CD4-positive, alpha-beta T cell (primary cell): Measurements from ENCODE around the gene PRR5L. TPM values are rescaled to one million over a fixed set of nuclear protein-coding genes. Genes with fewer than 3 reads are reported as not detected.

Source experiments
- ATAC-seq: fragments of 200-7000 bp; cut with Tn5 transposase; one replicate; pipeline ENCODE4 v1.10.0; 2022; ENCODE audit warnings: mild to moderate bottlenecking; ENCODE audit not compliant: poor library complexity
- CTCF ChIA-PET: fragments of 350-600 bp; sonication (Branson Sonifier 250); formaldehyde crosslinking; loops from one replicate; lab custom pipeline; 2021; ENCODE audit warnings: antibody characterized with exemption, inconsistent platforms; lab: Charles Lee
- POLR2A ChIA-PET: fragments of 350-600 bp; sonication (Branson Sonifier 250); formaldehyde crosslinking; loops from one replicate; lab custom pipeline; 2021; ENCODE audit warnings: antibody characterized with exemption, inconsistent platforms; lab: Charles Lee
- DNase-seq, 14 experiments: peaks; one replicate each; pipeline ENCODE4 v3.0.0-alpha.2; 2013 to 2020; ENCODE audit warnings: mixed read lengths in 2 of 14
- H3K27ac ChIP-seq, 2 donors: one replicate each; pipeline versions ENCODE4 v1.5.1 to v1.7.0; 2013; ENCODE audit warnings: low read length in 2 of 2, low read depth in 1 of 2, mild to moderate bottlenecking in 1 of 2
- H3K27me3 ChIP-seq, 2 experiments: 1 replicate in 1 of 2; 2 replicates in 1 of 2; pipeline versions ENCODE4 v1.6.1 to v1.7.0; 2013; ENCODE audit warnings: low read length in 2 of 2, control low read depth in 1 of 2, mild to moderate bottlenecking in 1 of 2, moderate library complexity in 1 of 2; ENCODE audit not compliant: insufficient read depth in 2 of 2, control insufficient read depth in 1 of 2
- H3K36me3 ChIP-seq: one replicate; pipeline ENCODE4 v1.6.1; 2013; ENCODE audit warnings: low read length, control low read depth; ENCODE audit not compliant: insufficient read depth
- H3K4me1 ChIP-seq: one replicate; pipeline ENCODE4 v1.6.1; 2013; ENCODE audit warnings: low read length, control low read depth; ENCODE audit not compliant: insufficient read depth
- H3K4me3 ChIP-seq: one replicate; pipeline ENCODE4 v1.5.1; 2013; ENCODE audit warnings: mild to moderate bottlenecking, low read length, moderate library complexity
- H3K9me3 ChIP-seq, 2 experiments: 1 replicate in 1 of 2; 2 replicates in 1 of 2; pipeline versions ENCODE4 v1.6.1 to v1.7.0; 2013; ENCODE audit warnings: low read length in 2 of 2, mild to moderate bottlenecking in 2 of 2, control low read depth in 1 of 2, moderate library complexity in 1 of 2; ENCODE audit not compliant: control insufficient read depth in 1 of 2, insufficient read depth in 1 of 2
- H3K27ac Mint-ChIP-seq: one replicate; pipeline ENCODE4 v1.8.0; 2020; ENCODE audit warnings: mixed read lengths
- H3K27me3 Mint-ChIP-seq: one replicate; pipeline ENCODE4 v1.8.0; 2021; ENCODE audit warnings: mixed read lengths
- H3K36me3 Mint-ChIP-seq: one replicate; pipeline ENCODE4 v1.8.0; 2021; ENCODE audit warnings: low read depth, mixed read lengths
- H3K4me1 Mint-ChIP-seq: one replicate; pipeline ENCODE4 v1.8.0; 2021; ENCODE audit warnings: low read depth, mixed read lengths
- H3K4me3 Mint-ChIP-seq: one replicate; pipeline ENCODE4 v1.8.0; 2020; ENCODE audit warnings: mild to moderate bottlenecking, mixed read lengths
- H3K9me3 Mint-ChIP-seq: one replicate; pipeline ENCODE4 v1.8.0; 2020; ENCODE audit warnings: mixed read lengths
- intact Hi-C, 2 experiments: fragments of 100-400 bp; cut with DNase I in 1 of 2; cut with micrococcal nuclease in 1 of 2; formaldehyde crosslinking; loops; one replicate each; pipeline versions ENCODE4 v1.15.1 to v1.9.0; 2023 to 2025; cut with DNase I, micrococcal nuclease
- total RNA-seq, 174 experiments: library from RNA in 2 of 174; stranded (reverse) in 2 of 174; gene quantifications; one replicate each; pipeline ENCODE4 v1.2.3 and lab custom pipeline; 2021 to 2026
- TF ChIP-seq, protein P1 (sequence below): fragments of 200-600 bp; IDR thresholded peaks from one replicate; pipeline ENCODE4 v1.8.0; 2022; ENCODE audit warnings: antibody characterized with exemption, mild to moderate bottlenecking

Gene PRR5L
- total RNA-seq, 2 experiments from 2014 or later = 5.4 to 7.6 TPM

- Histone ChIP-seq H3K27me3 (peaks cover 0 to 14% of the 10 kb centered on the region in 2 experiments), H3K36me3 (no peaks in the 10 kb centered on the region), H3K4me3 (no peak overlapping the region), H3K9me3 (no peaks in the 10 kb centered on the region), H3K4me1 (no peaks in the 10 kb centered on the region), H3K27ac (no peak overlapping the region)
- H3K9me3 Mint-ChIP-seq = no peaks in the 10 kb centered on the region
- H3K4me3 Mint-ChIP-seq = no peak overlapping the region
- POLR2A ChIA-PET = no interaction called here
- intact Hi-C loops = no loop called here
- H3K27me3 Mint-ChIP-seq = peaks cover 42% of the 10 kb centered on the region
- no peaks in the 10 kb centered on the region for H3K36me3 Mint-ChIP-seq
- CTCF ChIA-PET = interaction anchor here (0.7 to 1.0 kb wide), 2 partner anchors 12 to 51 kb away, joined by 3 read pairs; no protein-coding TSS in a partner anchor
- TF ChIP-seq, protein P1, sequence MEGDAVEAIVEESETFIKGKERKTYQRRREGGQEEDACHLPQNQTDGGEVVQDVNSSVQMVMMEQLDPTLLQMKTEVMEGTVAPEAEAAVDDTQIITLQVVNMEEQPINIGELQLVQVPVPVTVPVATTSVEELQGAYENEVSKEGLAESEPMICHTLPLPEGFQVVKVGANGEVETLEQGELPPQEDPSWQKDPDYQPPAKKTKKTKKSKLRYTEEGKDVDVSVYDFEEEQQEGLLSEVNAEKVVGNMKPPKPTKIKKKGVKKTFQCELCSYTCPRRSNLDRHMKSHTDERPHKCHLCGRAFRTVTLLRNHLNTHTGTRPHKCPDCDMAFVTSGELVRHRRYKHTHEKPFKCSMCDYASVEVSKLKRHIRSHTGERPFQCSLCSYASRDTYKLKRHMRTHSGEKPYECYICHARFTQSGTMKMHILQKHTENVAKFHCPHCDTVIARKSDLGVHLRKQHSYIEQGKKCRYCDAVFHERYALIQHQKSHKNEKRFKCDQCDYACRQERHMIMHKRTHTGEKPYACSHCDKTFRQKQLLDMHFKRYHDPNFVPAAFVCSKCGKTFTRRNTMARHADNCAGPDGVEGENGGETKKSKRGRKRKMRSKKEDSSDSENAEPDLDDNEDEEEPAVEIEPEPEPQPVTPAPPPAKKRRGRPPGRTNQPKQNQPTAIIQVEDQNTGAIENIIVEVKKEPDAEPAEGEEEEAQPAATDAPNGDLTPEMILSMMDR = no peak
- DNase-seq (no peak), ATAC-seq (peak; percentile 32)
- no peak overlapping the region for H3K27ac Mint-ChIP-seq
- peaks cover 5% of the 10 kb centered on the region for H3K4me1 Mint-ChIP-seq
Measured at GRCh38 chr11:36343436-36343835, 47.3 kb downstream of the PRR5L start.

- Histone ChIP-seq H3K36me3 (no peaks in the 10 kb centered on the region), H3K4me1 (no peaks in the 10 kb centered on the region), H3K27ac (no peak overlapping the region), H3K9me3 (no peaks in the 10 kb centered on the region), H3K4me3 (no peak overlapping the region), H3K27me3 (peaks cover 0 to 9% of the 10 kb centered on the region in 2 experiments)
- TF ChIP-seq, protein P1 = no peak
- Mint-ChIP-seq H3K36me3 (no peaks in the 10 kb centered on the region), H3K4me3 (no peak overlapping the region), H3K9me3 (no peaks in the 10 kb centered on the region), H3K27me3 (peaks cover 34% of the 10 kb centered on the region), H3K27ac (no peak overlapping the region), H3K4me1 (peaks cover 5% of the 10 kb centered on the region)
- no peak for DNase-seq
- POLR2A ChIA-PET = no interaction called here
- CTCF ChIA-PET = no interaction called here
- intact Hi-C loops = no loop called here
- ATAC-seq = no peak
Measured at GRCh38 chr11:36345084-36345511, 49.0 kb downstream of the PRR5L start.

DNA sequence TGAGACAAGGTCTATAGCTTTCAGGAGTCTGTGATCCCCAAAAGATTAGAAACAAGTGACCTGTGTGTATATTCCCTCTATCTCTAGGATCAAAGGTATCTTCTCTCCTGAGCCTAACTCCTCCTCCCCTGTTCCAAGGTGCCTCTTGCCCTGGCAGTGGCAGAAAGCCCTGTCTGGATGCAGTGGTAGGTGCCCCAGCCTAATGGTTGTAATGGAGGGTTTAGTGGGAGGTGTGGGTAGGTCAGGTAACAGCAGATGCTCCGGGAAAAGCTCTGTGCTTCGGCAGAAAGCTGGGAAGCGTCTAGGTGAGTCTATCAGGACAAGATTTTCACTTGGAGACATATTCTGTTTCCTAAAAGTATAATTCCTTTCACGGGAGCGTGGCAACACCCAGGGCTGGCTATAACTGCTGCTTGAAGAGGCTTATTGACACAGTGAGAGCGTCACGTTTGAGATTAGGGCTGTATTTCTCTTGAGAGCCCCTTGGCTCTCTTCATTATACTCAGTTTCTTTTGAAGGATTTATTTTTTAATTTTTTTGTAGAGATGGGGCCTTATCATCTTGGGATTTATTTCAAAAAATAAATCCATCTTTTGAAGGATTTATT is 49.5 kb downstream of the PRR5L start:
- TF ChIP-seq, protein P1 = no peak
- Mint-ChIP-seq H3K27me3 (peaks cover 28% of the 10 kb centered on the region), H3K9me3 (no peaks in the 10 kb centered on the region), H3K27ac (no peak overlapping the region), H3K36me3 (no peaks in the 10 kb centered on the region), H3K4me3 (no peak overlapping the region), H3K4me1 (peaks cover 5% of the 10 kb centered on the region)
- H3K27me3 ChIP-seq = peaks cover 0 to 9% of the 10 kb centered on the region in 2 experiments
- H3K27ac ChIP-seq = no peak overlapping the region
- no peak overlapping the region for H3K4me3 ChIP-seq
- no peaks in the 10 kb centered on the region for H3K36me3 ChIP-seq
- intact Hi-C loops = no loop called here
- POLR2A ChIA-PET = no interaction called here
- no peaks in the 10 kb centered on the region for H3K9me3 ChIP-seq
- no peaks in the 10 kb centered on the region for H3K4me1 ChIP-seq
- CTCF ChIA-PET = no interaction called here
- ATAC-seq (no peak), DNase-seq (no peak)
